Nephron progenitor cell (in vitro differentiated cells): Measurements from ENCODE around the gene AMBP.

Source experiments
- DNase-seq: peaks from one replicate; pipeline ENCODE4 v3.0.0; 2021
- H3K27ac Mint-ChIP-seq: 2 replicates; pipeline ENCODE4 v1.8.0; 2021; ENCODE audit warnings: mild to moderate bottlenecking, moderate library complexity, mixed read lengths
- H3K27me3 Mint-ChIP-seq: 2 replicates; pipeline ENCODE4 v1.8.0; 2021; ENCODE audit warnings: mild to moderate bottlenecking, low read depth, mixed read lengths; ENCODE audit not compliant: poor library complexity
- H3K36me3 Mint-ChIP-seq: 2 replicates; pipeline ENCODE4 v1.8.0; 2021; ENCODE audit warnings: low read depth, mixed read lengths
- H3K4me1 Mint-ChIP-seq: 2 replicates; pipeline ENCODE4 v1.8.0; 2021; ENCODE audit warnings: mixed read lengths
- H3K4me3 Mint-ChIP-seq: 2 replicates; pipeline ENCODE4 v1.8.0; 2021; ENCODE audit warnings: mild to moderate bottlenecking, moderate library complexity, mixed read lengths
- H3K9me3 Mint-ChIP-seq: 2 replicates; pipeline ENCODE4 v1.8.0; 2021; ENCODE audit warnings: mild to moderate bottlenecking, moderate library complexity, mixed read lengths
- TF ChIP-seq, protein P1 (sequence below): fragments of 200-600 bp; sonication (generic); IDR thresholded peaks from 2 replicates; pipeline ENCODE4 v1.5.0; 2021; ENCODE audit warnings: antibody characterized with exemption

The AMBP gene

DNA sequence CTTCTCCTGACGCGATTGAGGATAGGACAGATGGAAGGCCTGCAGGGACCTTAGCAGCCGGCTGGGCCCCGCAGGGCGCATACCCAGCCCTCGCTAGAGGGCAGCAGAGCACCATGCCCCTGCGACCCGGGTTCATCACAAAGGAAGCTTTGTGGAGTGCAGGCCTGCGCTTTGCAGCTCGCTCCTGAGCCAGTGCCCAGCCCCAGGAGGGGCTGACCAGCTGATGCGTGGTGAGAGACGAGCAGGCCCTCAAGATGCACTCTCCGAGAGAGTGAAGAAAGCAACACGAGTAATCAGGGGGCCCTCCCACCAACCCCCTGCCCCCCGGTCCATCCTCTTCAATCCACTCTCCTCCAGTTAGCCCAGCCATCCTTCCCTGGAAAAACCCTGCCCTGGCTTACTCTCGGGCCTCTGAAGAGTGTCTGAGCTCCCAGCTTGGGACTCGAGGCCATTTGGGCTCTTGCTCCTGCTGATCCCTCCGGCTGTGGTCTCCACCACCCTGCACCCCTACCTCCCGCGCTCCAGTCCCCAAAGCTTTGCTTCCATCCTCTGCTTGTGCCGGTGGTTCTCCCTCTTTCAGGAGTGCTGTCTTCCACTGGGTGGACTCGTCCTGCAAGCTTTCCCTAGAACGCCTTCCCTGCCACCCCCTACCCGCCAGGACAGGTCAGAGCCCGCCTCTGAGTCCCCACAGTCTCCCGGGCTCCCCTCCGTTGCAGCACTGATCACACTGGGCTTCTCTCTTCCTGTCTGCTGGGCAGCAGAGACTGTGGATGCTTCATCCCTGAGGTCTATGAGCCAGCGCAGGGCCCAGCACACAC is 30.1 kb upstream of the AMBP start:
- Mint-ChIP-seq H3K4me3 (no peak overlapping the region), H3K27ac (no peak overlapping the region), H3K36me3 (no peaks in the 10 kb centered on the region), H3K4me1 (peaks cover 14% of the 10 kb centered on the region), H3K9me3 (peaks cover 2% of the 10 kb centered on the region), H3K27me3 (peaks cover 41% of the 10 kb centered on the region)
- TF ChIP-seq, protein P1, sequence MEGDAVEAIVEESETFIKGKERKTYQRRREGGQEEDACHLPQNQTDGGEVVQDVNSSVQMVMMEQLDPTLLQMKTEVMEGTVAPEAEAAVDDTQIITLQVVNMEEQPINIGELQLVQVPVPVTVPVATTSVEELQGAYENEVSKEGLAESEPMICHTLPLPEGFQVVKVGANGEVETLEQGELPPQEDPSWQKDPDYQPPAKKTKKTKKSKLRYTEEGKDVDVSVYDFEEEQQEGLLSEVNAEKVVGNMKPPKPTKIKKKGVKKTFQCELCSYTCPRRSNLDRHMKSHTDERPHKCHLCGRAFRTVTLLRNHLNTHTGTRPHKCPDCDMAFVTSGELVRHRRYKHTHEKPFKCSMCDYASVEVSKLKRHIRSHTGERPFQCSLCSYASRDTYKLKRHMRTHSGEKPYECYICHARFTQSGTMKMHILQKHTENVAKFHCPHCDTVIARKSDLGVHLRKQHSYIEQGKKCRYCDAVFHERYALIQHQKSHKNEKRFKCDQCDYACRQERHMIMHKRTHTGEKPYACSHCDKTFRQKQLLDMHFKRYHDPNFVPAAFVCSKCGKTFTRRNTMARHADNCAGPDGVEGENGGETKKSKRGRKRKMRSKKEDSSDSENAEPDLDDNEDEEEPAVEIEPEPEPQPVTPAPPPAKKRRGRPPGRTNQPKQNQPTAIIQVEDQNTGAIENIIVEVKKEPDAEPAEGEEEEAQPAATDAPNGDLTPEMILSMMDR: peak; percentile 100
- peak; percentile 89 for DNase-seq

DNA sequence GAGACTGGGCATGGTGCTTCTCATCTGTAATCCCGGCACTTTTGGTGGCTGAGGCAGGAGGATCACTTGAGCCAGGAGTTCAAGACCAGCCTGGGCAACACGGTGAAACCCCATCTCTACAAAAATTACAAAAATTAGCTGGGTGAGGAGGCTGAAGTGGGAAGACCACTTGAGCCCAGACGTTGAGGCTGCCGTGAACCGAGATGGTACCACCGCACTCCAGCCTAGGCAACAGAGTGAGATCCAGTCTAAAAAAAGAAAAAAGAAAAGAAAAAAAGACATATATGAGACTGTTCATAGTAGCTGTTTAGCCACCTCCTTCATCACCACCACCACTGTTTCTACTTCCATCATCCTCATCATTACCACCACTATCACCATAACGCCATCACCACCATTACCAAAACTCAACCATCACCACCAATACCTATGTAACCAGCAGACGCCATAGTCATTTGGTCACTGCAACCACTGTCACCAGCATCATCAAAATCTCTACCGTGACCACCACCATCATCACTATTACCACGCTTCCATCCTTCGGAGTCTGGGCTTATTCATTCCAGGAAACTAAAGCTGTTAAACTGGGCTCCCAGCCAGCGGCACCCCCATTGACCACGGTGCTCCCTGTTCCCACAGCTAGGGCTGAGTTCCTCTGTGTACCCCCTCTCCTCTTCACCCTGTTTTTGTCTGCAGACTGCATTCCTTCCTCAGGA is 29.3 kb upstream of the AMBP start:
- Mint-ChIP-seq H3K27ac (no peak overlapping the region), H3K9me3 (peaks cover 9% of the 10 kb centered on the region), H3K4me1 (peaks cover 14% of the 10 kb centered on the region), H3K4me3 (no peak overlapping the region), H3K36me3 (peaks cover 3% of the 10 kb centered on the region), H3K27me3 (peaks cover 44% of the 10 kb centered on the region)
- TF ChIP-seq, protein P1: no peak
- no peak for DNase-seq

DNA sequence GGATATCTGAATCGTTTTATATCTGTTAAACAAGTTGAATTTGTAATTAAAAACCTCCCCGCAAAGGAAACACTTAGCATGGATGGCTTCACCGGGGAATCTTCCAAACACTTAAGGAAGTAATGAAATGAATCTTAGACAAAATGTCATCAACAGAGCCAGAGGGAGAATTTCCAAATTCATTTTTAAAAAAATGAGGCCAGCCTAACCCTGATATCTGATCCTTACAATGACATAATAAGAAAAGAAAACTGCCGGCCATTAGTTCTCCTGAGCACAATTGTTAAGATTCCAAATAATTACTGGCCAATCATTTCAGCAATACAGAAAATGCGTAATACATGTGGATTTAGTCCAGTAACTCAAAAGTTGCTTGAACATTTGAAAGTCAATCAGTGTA is 27.1 kb upstream of the AMBP start:
- Mint-ChIP-seq H3K4me1 (peaks cover 20% of the 10 kb centered on the region), H3K27me3 (peaks cover 55% of the 10 kb centered on the region), H3K27ac (no peak overlapping the region), H3K4me3 (no peak overlapping the region), H3K36me3 (peaks cover 9% of the 10 kb centered on the region), H3K9me3 (peaks cover 28% of the 10 kb centered on the region)
- DNase-seq: no peak
- TF ChIP-seq, protein P1: no peak

DNA sequence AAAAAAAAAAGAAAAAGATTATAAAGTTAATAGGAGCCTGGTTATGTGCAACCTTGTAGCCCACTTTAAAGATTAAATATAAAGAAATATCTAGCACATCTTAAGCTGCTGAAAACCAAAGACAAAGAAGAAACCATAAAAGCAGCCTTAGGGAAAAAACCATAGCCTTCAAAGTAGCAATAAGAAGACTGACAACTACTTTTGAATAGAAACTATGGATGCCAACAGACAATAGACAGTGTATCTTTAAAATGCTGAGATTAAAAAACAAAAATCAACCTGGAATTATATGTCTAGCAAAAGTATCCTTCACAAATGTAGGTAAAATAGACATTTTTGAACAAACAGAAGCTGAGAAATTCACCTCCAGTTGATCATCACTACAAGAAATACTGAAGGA is 24.4 kb upstream of the AMBP start:
- Mint-ChIP-seq H3K27ac (no peak overlapping the region), H3K4me1 (peaks cover 23% of the 10 kb centered on the region), H3K4me3 (no peak overlapping the region), H3K9me3 (peaks cover 28% of the 10 kb centered on the region), H3K27me3 (peaks cover 77% of the 10 kb centered on the region), H3K36me3 (peaks cover 9% of the 10 kb centered on the region)
- TF ChIP-seq, protein P1: no peak
- no peak for DNase-seq

DNA sequence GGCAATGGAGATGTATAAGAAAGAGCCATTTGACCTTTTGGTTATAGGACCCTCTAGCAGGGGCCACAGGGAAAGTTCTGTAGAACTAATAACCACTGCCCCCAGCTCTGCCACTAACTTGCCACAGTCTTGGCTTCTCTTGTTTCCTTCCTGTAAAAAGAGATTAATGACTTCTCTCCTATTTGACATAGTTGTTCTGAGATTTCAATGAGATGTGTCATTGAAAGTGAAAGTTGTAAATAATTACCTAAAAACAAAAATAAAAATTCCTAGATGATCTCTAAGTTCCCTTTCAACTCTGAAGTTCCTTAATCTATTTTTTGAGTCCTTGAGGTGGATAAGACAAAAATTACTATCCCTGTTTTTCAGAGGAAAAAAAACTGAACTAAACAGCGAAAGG is 22.4 kb upstream of the AMBP start:
- Mint-ChIP-seq H3K4me1 (peaks cover 36% of the 10 kb centered on the region), H3K4me3 (no peak overlapping the region), H3K27ac (no peak overlapping the region), H3K9me3 (peaks cover 28% of the 10 kb centered on the region), H3K27me3 (peaks cover 87% of the 10 kb centered on the region), H3K36me3 (peaks cover 9% of the 10 kb centered on the region)
- no peak for DNase-seq
- TF ChIP-seq, protein P1: no peak
